K562 treated with DMSO at 1 percent for 48 hours (cell line): Measurements from ENCODE around the gene ZP4. TPM values are rescaled to one million over a fixed set of nuclear protein-coding genes. Genes with fewer than 3 reads are reported as not detected.

Experiments
- total RNA-seq: library from RNA; unstranded; fragments of 300-600 nt; gene quantifications from 2 replicates; pipeline ENCODE4 v1.2.3, GENCODE V29; 2022; ENCODE audit warnings: low replicate concordance; ENCODE audit errors: extremely low read depth

Gene ZP4
- total RNA-seq, result not detected in 2 replicates

GRCh38 chr1:237890822-237891221 lies at the start of gene ZP4:
TSS of gene ZP4 (minus strand) at chr1:237890922. CDS start at chr1:237890635, 287 bp downstream.

